Stomach smooth muscle (tissue), 2 donors: ENCODE measurements around the gene CD2AP.
"Not testable (repeated sequence)": the region's sequence is repeated elsewhere in the genome, so short reads cannot be mapped to it uniquely, and the experiment has no call there.

Experiments used
- H3K27ac ChIP-seq: one replicate; pipeline ENCODE4 v1.7.0; 2013; ENCODE audit warnings: mild to moderate bottlenecking, low read length, inconsistent platforms
- H3K27me3 ChIP-seq, 2 donors: one replicate each; pipeline ENCODE4 v1.7.0; 2013; ENCODE audit warnings: low read length in 2 of 2; ENCODE audit not compliant: insufficient read depth in 2 of 2, control insufficient read depth in 1 of 2
- H3K36me3 ChIP-seq, 2 donors: one replicate each; pipeline ENCODE4 v1.7.0; 2013; ENCODE audit warnings: low read length in 2 of 2; ENCODE audit not compliant: control insufficient read depth in 2 of 2, insufficient read depth in 2 of 2
- H3K4me1 ChIP-seq: one replicate; pipeline ENCODE4 v1.7.0; 2013; ENCODE audit warnings: low read length; ENCODE audit not compliant: control insufficient read depth, insufficient read depth
- H3K4me3 ChIP-seq, 2 donors: one replicate each; pipeline ENCODE4 v1.7.0; 2013; ENCODE audit warnings: low read length in 2 of 2
- H3K9ac ChIP-seq, 2 donors: one replicate each; pipeline ENCODE4 v1.7.0; 2013; ENCODE audit warnings: low read length in 2 of 2, mild to moderate bottlenecking in 1 of 2
- H3K9me3 ChIP-seq, 2 donors: one replicate each; pipeline ENCODE4 v1.7.0; 2013; ENCODE audit warnings: low read length in 2 of 2; ENCODE audit not compliant: control insufficient read depth in 2 of 2
- donor health status: healthy.
- donor health status: Pancreatic carcinoma.

Gene CD2AP

GRCh38 chr6:47477497-47478232 is at the start of gene CD2AP:
TSS of gene CD2AP (plus strand) at chr6:47477789. CDS start at chr6:47478245, 456 bp downstream.
- peaks cover 5% of the 10 kb centered on the region for H3K4me1 ChIP-seq
- peak within 1 kb of the TSS; percentile 79 for H3K27ac ChIP-seq
- no peaks in the 10 kb centered on the region for H3K36me3 ChIP-seq
- H3K9me3 ChIP-seq: no peaks in the 10 kb centered on the region
- peak within 1 kb of the TSS; percentile 83 to 86 for H3K4me3 ChIP-seq
- no peaks in the 10 kb centered on the region for H3K27me3 ChIP-seq
- H3K9ac ChIP-seq: peak within 1 kb of the TSS; percentile 88 to 95

GRCh38 chr6:47428288-47428687 is 49.3 kb upstream of the CD2AP start:
- Histone ChIP-seq H3K9ac (no peak overlapping the region), H3K9me3 (no peaks in the 10 kb centered on the region), H3K36me3 (no peaks in the 10 kb centered on the region), H3K4me1 (no peaks in the 10 kb centered on the region), H3K27me3 (no peaks in the 10 kb centered on the region), H3K27ac (no peak overlapping the region), H3K4me3 (no peak overlapping the region)

- no peaks in the 10 kb centered on the region for H3K36me3 ChIP-seq
- no peaks in the 10 kb centered on the region for H3K9me3 ChIP-seq
- no peaks in the 10 kb centered on the region for H3K4me1 ChIP-seq
- H3K27ac ChIP-seq: no peak overlapping the region
- H3K4me3 ChIP-seq: no peak overlapping the region
- H3K9ac ChIP-seq: no peak overlapping the region
- H3K27me3 ChIP-seq: no peaks in the 10 kb centered on the region
Observed at GRCh38 chr6:47428746-47429664, 48.6 kb upstream of the CD2AP start.

- no peaks in the 10 kb centered on the region for H3K9me3 ChIP-seq
Observed at GRCh38 chr6:47434372-47435253, 43.0 kb upstream of the CD2AP start.

GRCh38 chr6:47435254-47435612 is 42.4 kb upstream of the CD2AP start:
- no peaks in the 10 kb centered on the region for H3K9me3 ChIP-seq
- no peak overlapping the region for H3K9ac ChIP-seq
- H3K4me3 ChIP-seq: no peak overlapping the region
- no peaks in the 10 kb centered on the region for H3K4me1 ChIP-seq
- H3K27me3 ChIP-seq: no peaks in the 10 kb centered on the region
- no peaks in the 10 kb centered on the region for H3K36me3 ChIP-seq
- no peak overlapping the region for H3K27ac ChIP-seq

More at GRCh38 chr6:47434372-47435253, 43.0 kb upstream of the CD2AP start:
- Histone ChIP-seq H3K27ac (no peak overlapping the region), H3K36me3 (no peaks in the 10 kb centered on the region), H3K4me1 (no peaks in the 10 kb centered on the region), H3K9ac (no peak overlapping the region), H3K27me3 (no peaks in the 10 kb centered on the region), H3K4me3 (no peak overlapping the region)

- Histone ChIP-seq H3K27ac (no peak overlapping the region), H3K4me1 (no peaks in the 10 kb centered on the region), H3K27me3 (no peaks in the 10 kb centered on the region), H3K9ac (no peak overlapping the region), H3K4me3 (no peak overlapping the region), H3K36me3 (no peaks in the 10 kb centered on the region), H3K9me3 (no peaks in the 10 kb centered on the region)
Observed at GRCh38 chr6:47437592-47437991, 40.0 kb upstream of the CD2AP start.

GRCh38 chr6:47438481-47439347 is 38.9 kb upstream of the CD2AP start:
- no peaks in the 10 kb centered on the region for H3K9me3 ChIP-seq
- H3K4me1 ChIP-seq: no peaks in the 10 kb centered on the region
- no peaks in the 10 kb centered on the region for H3K36me3 ChIP-seq
- no peak overlapping the region for H3K4me3 ChIP-seq
- no peak overlapping the region for H3K9ac ChIP-seq
- H3K27me3 ChIP-seq: no peaks in the 10 kb centered on the region
- no peak overlapping the region for H3K27ac ChIP-seq

GRCh38 chr6:47439348-47439668 is 38.3 kb upstream of the CD2AP start:
- Histone ChIP-seq H3K9me3 (no peaks in the 10 kb centered on the region), H3K36me3 (no peaks in the 10 kb centered on the region), H3K4me3 (no peak overlapping the region), H3K27me3 (no peaks in the 10 kb centered on the region), H3K27ac (no peak overlapping the region), H3K4me1 (no peaks in the 10 kb centered on the region), H3K9ac (no peak overlapping the region)

GRCh38 chr6:47440719-47441118 is 36.9 kb upstream of the CD2AP start:
- Histone ChIP-seq H3K27ac (no peak overlapping the region), H3K4me1 (no peaks in the 10 kb centered on the region), H3K4me3 (no peak overlapping the region), H3K9me3 (no peaks in the 10 kb centered on the region), H3K27me3 (no peaks in the 10 kb centered on the region), H3K36me3 (no peaks in the 10 kb centered on the region), H3K9ac (no peak overlapping the region)

GRCh38 chr6:47444964-47445363 is 32.6 kb upstream of the CD2AP start:
- not testable (repeated sequence) for H3K4me3 ChIP-seq, H3K9ac ChIP-seq, H3K27ac ChIP-seq, H3K4me1 ChIP-seq, H3K9me3 ChIP-seq, H3K36me3 ChIP-seq, H3K27me3 ChIP-seq
